H1 (cell line): ENCODE results near the gene IER5. TPM values are rescaled to one million over a fixed set of nuclear protein-coding genes. Genes with fewer than 3 reads are reported as not detected.

Experiments used
- CTCF ChIA-PET: fragments of 300-600 bp; sonication (Branson Sonifier 250); formaldehyde crosslinking; loops from one replicate; lab custom pipeline; 2021; ENCODE audit not compliant: partially characterized antibody; lab: Charles Lee
- POLR2A ChIA-PET: fragments of 300-600 bp; sonication (Branson Sonifier 250); formaldehyde crosslinking; loops from one replicate; lab custom pipeline; 2021; ENCODE audit warnings: inconsistent platforms; ENCODE audit not compliant: partially characterized antibody; lab: Charles Lee
- DNase-seq, 2 experiments: peaks; one replicate each; pipeline versions ENCODE4 v3.0.0 to v3.0.0-alpha.2; 2010 to 2022; ENCODE audit warnings: low spot score in 2 of 2, low read depth in 1 of 2, mixed read lengths in 1 of 2
- FAIRE-seq: peaks from 2 replicates; lab custom pipeline; 2011; peaks lifted over from hg19 to GRCh38; lab: Jason Lieb, UNC
- H2AFZ ChIP-seq: 2 replicates; pipeline ENCODE4 v1.8.1; 2012; ENCODE audit warnings: low read length, inconsistent platforms
- H2AK5ac ChIP-seq: 2 replicates; pipeline ENCODE4 v1.6.1; 2013; ENCODE audit warnings: low read depth, low read length
- H2BK120ac ChIP-seq: replicated peaks from 2 replicates; pipeline ENCODE3; 2013; ENCODE audit warnings: low read depth, low read length, inconsistent platforms
- H2BK12ac ChIP-seq: 2 replicates; pipeline ENCODE4 v1.6.1; 2013; ENCODE audit warnings: low read depth, low read length
- H2BK15ac ChIP-seq: 2 replicates; pipeline ENCODE4 v1.6.1; 2013; ENCODE audit warnings: low read length
- H2BK20ac ChIP-seq: 2 replicates; pipeline ENCODE4 v1.6.1; 2013; ENCODE audit warnings: low read length
- H2BK5ac ChIP-seq: 2 replicates; pipeline ENCODE4 v1.6.1; 2013; ENCODE audit warnings: low read depth, low read length
- H3K14ac ChIP-seq: 2 replicates; pipeline ENCODE4 v1.6.1; 2013; ENCODE audit warnings: inconsistent platforms; ENCODE audit not compliant: insufficient read length
- H3K18ac ChIP-seq: 2 replicates; pipeline ENCODE4 v1.6.1; 2013; ENCODE audit warnings: low read length; ENCODE audit errors: extremely low read depth
- H3K23ac ChIP-seq: 2 replicates; pipeline ENCODE4 v1.6.1; 2013; ENCODE audit warnings: inconsistent platforms; ENCODE audit not compliant: insufficient read length
- H3K23me2 ChIP-seq: 2 replicates; pipeline ENCODE4 v1.6.1; 2013; ENCODE audit warnings: low read depth, low read length
- H3K27ac ChIP-seq: 2 replicates; pipeline ENCODE4 v1.6.1; 2011; ENCODE audit warnings: low read depth, low read length, inconsistent platforms
- H3K27me3 ChIP-seq, 4 experiments: replicated peaks in 1 of 4; 1 replicate in 1 of 4; 2 replicates in 3 of 4; pipeline versions ENCODE4 v1.6.1 to v1.8.1; 2011 to 2013; ENCODE audit warnings: low read length in 3 of 4, mild to moderate bottlenecking in 3 of 4, inconsistent platforms in 2 of 4, mixed read lengths in 2 of 4, moderate library complexity in 1 of 4; ENCODE audit not compliant: control insufficient read depth in 3 of 4, insufficient read depth in 3 of 4; ENCODE audit errors: extremely low read depth in 1 of 4
- H3K36me3 ChIP-seq, 4 experiments: 2 replicates each; pipeline versions ENCODE4 v1.6.1 to v1.8.1; 2011 to 2013; ENCODE audit warnings: mild to moderate bottlenecking in 4 of 4, low read length in 3 of 4, moderate library complexity in 2 of 4, control low read depth in 1 of 4, inconsistent platforms in 1 of 4; ENCODE audit not compliant: insufficient read depth in 4 of 4, control insufficient read depth in 2 of 4
- H3K4ac ChIP-seq: replicated peaks from 2 replicates; pipeline ENCODE3; 2013; ENCODE audit warnings: low read length, low read depth, mixed read lengths, inconsistent platforms; ENCODE audit not compliant: insufficient read length
- H3K4me1 ChIP-seq, 4 experiments: replicated peaks in 1 of 4; 1 replicate in 1 of 4; 2 replicates in 3 of 4; pipeline versions ENCODE4 v1.6.1 to v1.8.1; 2011 to 2013; ENCODE audit warnings: low read length in 3 of 4, inconsistent platforms in 2 of 4, mixed read lengths in 1 of 4; ENCODE audit not compliant: insufficient read depth in 4 of 4, control insufficient read depth in 3 of 4
- H3K4me2 ChIP-seq, 2 experiments: 2 replicates each; pipeline versions ENCODE4 v1.6.1 to v1.8.1; 2011 to 2013; ENCODE audit warnings: low read depth in 2 of 2, low read length in 2 of 2, control low read depth in 1 of 2, inconsistent platforms in 1 of 2, mild to moderate bottlenecking in 1 of 2; ENCODE audit not compliant: insufficient read depth in 1 of 2
- H3K4me3 ChIP-seq, 4 experiments: fragments of 200-600, 300-600 bp in 1 of 4; sonication (generic), shearing (Covaris generic), sonication (Bioruptor Twin) in 1 of 4; 2 replicates each; pipeline versions ENCODE4 v1.5.1 to v1.8.1; 2011 to 2016; ENCODE audit warnings: low read length in 4 of 4, low read depth in 3 of 4, control low read depth in 2 of 4, inconsistent platforms in 2 of 4, mild to moderate bottlenecking in 2 of 4, mixed read lengths in 1 of 4, moderate library complexity in 1 of 4; ENCODE audit not compliant: insufficient read depth in 2 of 4; ENCODE audit errors: extremely low read depth in 1 of 4
- H3K56ac ChIP-seq: replicated peaks from 2 replicates; pipeline ENCODE3; 2013; ENCODE audit warnings: low read depth, mild to moderate bottlenecking, mixed read lengths, low read length, inconsistent platforms; ENCODE audit not compliant: insufficient read length
- H3K79me1 ChIP-seq: 2 replicates; pipeline ENCODE4 v1.6.1; 2013; ENCODE audit warnings: low read depth, low read length, control low read depth
- H3K79me2 ChIP-seq, 2 experiments: 2 replicates each; pipeline versions ENCODE4 v1.6.1 to v1.8.1; 2012 to 2013; ENCODE audit warnings: low read length in 2 of 2, mild to moderate bottlenecking in 2 of 2, inconsistent platforms in 1 of 2; ENCODE audit not compliant: insufficient read depth in 2 of 2, control insufficient read depth in 1 of 2
- H3K9ac ChIP-seq, 4 experiments: replicated peaks in 1 of 4; 1 replicate in 1 of 4; 2 replicates in 3 of 4; pipeline versions ENCODE4 v1.6.1 to v1.8.1; 2011 to 2013; ENCODE audit warnings: low read depth in 3 of 4, low read length in 3 of 4, control low read depth in 2 of 4, mild to moderate bottlenecking in 2 of 4, moderate library complexity in 2 of 4, inconsistent platforms in 1 of 4; ENCODE audit errors: extremely low read depth in 1 of 4
- H3K9me3 ChIP-seq, 2 experiments: 2 replicates each; pipeline versions ENCODE4 v1.6.1 to v1.8.1; 2012 to 2013; ENCODE audit warnings: mild to moderate bottlenecking in 2 of 2, moderate library complexity in 2 of 2, control low read depth in 1 of 2, inconsistent platforms in 1 of 2, low read depth in 1 of 2, low read length in 1 of 2, mixed read lengths in 1 of 2; ENCODE audit not compliant: insufficient read depth in 2 of 2
- H4K20me1 ChIP-seq, 2 experiments: replicated peaks in 1 of 2; 2 replicates each; pipeline versions ENCODE3 to v1.8.1; 2011 to 2013; ENCODE audit warnings: inconsistent platforms in 2 of 2, low read length in 2 of 2, mild to moderate bottlenecking in 1 of 2; ENCODE audit not compliant: insufficient read depth in 2 of 2, control insufficient read depth in 1 of 2
- H4K5ac ChIP-seq: 2 replicates; pipeline ENCODE4 v1.6.1; 2013; ENCODE audit warnings: low read length, low read depth, mixed read lengths, inconsistent platforms; ENCODE audit not compliant: insufficient read length
- H4K8ac ChIP-seq: 2 replicates; pipeline ENCODE4 v1.8.0; 2013; ENCODE audit warnings: mild to moderate bottlenecking, moderate library complexity, low read length, inconsistent platforms; ENCODE audit not compliant: insufficient read depth; ENCODE audit errors: extremely low read depth
- H4K91ac ChIP-seq: replicated peaks from 2 replicates; pipeline ENCODE3; 2013; ENCODE audit warnings: low read length, mixed read lengths, inconsistent platforms; ENCODE audit not compliant: insufficient read length
- BACH1 ChIP-seq: IDR thresholded peaks from 2 replicates; pipeline ENCODE4 v1.6.1; 2012; ENCODE audit warnings: low read length, improper control_type of control experiment
- BCL11A ChIP-seq, 2 experiments: IDR thresholded peaks; one replicate each; pipeline ENCODE4 v1.6.1; 2011; ENCODE audit warnings: low read depth in 2 of 2, low read length in 2 of 2, mild to moderate bottlenecking in 2 of 2
- BRCA1 ChIP-seq: IDR thresholded peaks from 2 replicates; pipeline ENCODE4 v1.6.1; 2012; ENCODE audit warnings: low read depth, low read length, improper control_type of control experiment
- CBX5 ChIP-seq: fragments of 300-800, 300-1000 bp; sonication (generic); IDR thresholded peaks from 2 replicates; pipeline ENCODE4 v1.7.1; 2016; ENCODE audit warnings: antibody characterized with exemption, low read length, low read depth
- CEBPB ChIP-seq: IDR thresholded peaks from 2 replicates; pipeline ENCODE4 v1.6.1; 2012; ENCODE audit warnings: low read depth, low read length
- EGR1 ChIP-seq: IDR thresholded peaks from 2 replicates; pipeline ENCODE4 v1.6.1; 2011; ENCODE audit warnings: low read depth, low read length, borderline replicate concordance
- EZH2 ChIP-seq: fragments of 200-600 bp; sonication (generic); IDR thresholded peaks from 2 replicates; pipeline ENCODE4 v1.7.1; 2012; ENCODE audit warnings: low read depth, mild to moderate bottlenecking, moderate library complexity, low read length, inconsistent platforms; ENCODE audit not compliant: severe bottlenecking
- GABPA ChIP-seq: IDR thresholded peaks from 2 replicates; pipeline ENCODE4 v1.6.1; 2011; ENCODE audit warnings: mild to moderate bottlenecking, low read length, moderate library complexity, borderline replicate concordance; ENCODE audit not compliant: insufficient read depth
- HDAC6 ChIP-seq: IDR thresholded peaks from one replicate; pipeline ENCODE4 v1.7.1; 2012; ENCODE audit warnings: low read depth, mild to moderate bottlenecking, inconsistent platforms, low read length, moderate library complexity
- JUND ChIP-seq: IDR thresholded peaks from 2 replicates; pipeline ENCODE4 v1.6.1; 2011; ENCODE audit warnings: mild to moderate bottlenecking, improper control_type of control experiment, low read length
- POLR2A ChIP-seq, 2 experiments: IDR thresholded peaks; 1 replicate in 1 of 2; 2 replicates in 1 of 2; pipeline ENCODE4 v1.6.1; 2011; ENCODE audit warnings: low read depth in 2 of 2, low read length in 2 of 2, mild to moderate bottlenecking in 2 of 2; ENCODE audit errors: control extremely low read depth in 1 of 2
- RXRA ChIP-seq: IDR thresholded peaks from 2 replicates; pipeline ENCODE4 v1.6.1; 2011; ENCODE audit warnings: low read depth, mild to moderate bottlenecking, low read length, moderate library complexity; ENCODE audit not compliant: insufficient read depth
- SIN3A ChIP-seq, 2 experiments: IDR thresholded peaks in 1 of 2; conservative IDR thresholded peaks in 1 of 2; 2 replicates each; pipeline ENCODE4 v1.6.1; 2011 to 2012; ENCODE audit warnings: low read length in 2 of 2, improper control_type of control experiment in 1 of 2, low read depth in 1 of 2, mild to moderate bottlenecking in 1 of 2
- SP4 ChIP-seq: IDR thresholded peaks from 2 replicates; pipeline ENCODE4 v1.6.1; 2012; ENCODE audit warnings: low read length, inconsistent platforms
- SRF ChIP-seq: IDR thresholded peaks from 2 replicates; pipeline ENCODE4 v1.6.1; 2011; ENCODE audit warnings: mild to moderate bottlenecking, low read depth, low read length, moderate library complexity
- TAF1 ChIP-seq: IDR thresholded peaks from 2 replicates; pipeline ENCODE4 v1.6.1; 2011; ENCODE audit warnings: mild to moderate bottlenecking, low read depth, low read length
- WGBS, 2 experiments: shearing (Covaris generic) in 1 of 2; methylation state at CpG; one replicate each; pipeline versions ENCODE4 v1.1.6 to v1.1.7; 2013 to 2015; ENCODE audit warnings: low lambda C conversion rate in 2 of 2, mixed read lengths in 2 of 2, inconsistent platforms in 1 of 2, low coverage in 1 of 2, missing lambda C conversion rate in 1 of 2; ENCODE audit not compliant: insufficient replicate concordance in 2 of 2, insufficient coverage in 1 of 2, insufficient read length in 1 of 2; ENCODE audit errors: extremely low coverage in 1 of 2, missing lambda C conversion rate in 1 of 2; 5-methylcytosine and 5-hydroxymethylcytosine counted together
- polyA plus RNA-seq, 7 experiments: library from polyadenylated mRNA; depleted of rRNA in 3 of 7; stranded (reverse) in 5 of 7; unstranded in 2 of 7; fragments of >200 nt in 5 of 7; fragments of 200-250 nt in 2 of 7; gene quantifications; 1 replicate in 5 of 7; 2 replicates in 1 of 7; 4 replicates in 1 of 7; pipeline versions ENCODE4 v1.2.1 to v1.2.3, GENCODE V29; 2011 to 2013; ENCODE audit warnings: missing spikeins in 2 of 7, mixed read lengths in 2 of 7
- total RNA-seq: library from RNA; stranded (reverse); fragmentation: NEBNext Ultra II Directional; extraction: Animal tissue kit (Norgen Biotek cat#: 25700); gene quantifications from 2 replicates; pipeline ENCODE4 v1.2.1, GENCODE V29; 2021

Gene IER5
- total and polyA plus RNA-seq, 2 of the 8 experiments (the other 6 are each of a cell fraction or from before 2014, with no cell fraction given) = 3.5 to 7.7 TPM

- no peak overlapping the region for H3K9ac ChIP-seq
- H3K27me3 ChIP-seq = peaks cover 0 to 28% (median 17%) of the 10 kb centered on the region in 4 experiments; a peak in 6 of 7 replicates
- no peak overlapping the region for H3K23ac ChIP-seq
- no peaks in the 10 kb centered on the region for H3K36me3 ChIP-seq
- H3K4me1 ChIP-seq = peaks cover 8 to 18% (median 12%) of the 10 kb centered on the region in 4 experiments
- no peaks in the 10 kb centered on the region for H3K9me3 ChIP-seq
- H3K79me1 ChIP-seq = no peaks in the 10 kb centered on the region
- ChIA-PET POLR2A (interaction anchor here (7.2 to 9.4 kb wide), 2 partner anchors 9 to 50 kb away, joined by 71 to 253 read pairs; no protein-coding TSS in a partner anchor), CTCF (interaction anchor here (0.6 to 12.3 kb wide), 7 partner anchors 12 to 188 kb away, joined by 3 to 115 read pairs (median 3); no protein-coding TSS in a partner anchor)
- WGBS, 2 experiments = 87 to 100% methylated on average over 2 of the region's 2 CpGs
- H3K79me2 ChIP-seq = peaks cover 0 to 32% of the 10 kb centered on the region in 2 experiments; a peak in 2 of 4 replicates
- H2BK5ac ChIP-seq = no peak overlapping the region
- H3K4ac ChIP-seq = no peak overlapping the region
- no peak overlapping the region for H4K91ac ChIP-seq
- H2BK15ac ChIP-seq = no peak overlapping the region
- no peak overlapping the region for H3K27ac ChIP-seq
- no peak overlapping the region for H4K8ac ChIP-seq
- H3K14ac ChIP-seq = no peak overlapping the region
- H3K23me2 ChIP-seq = peaks cover 19% of the 10 kb centered on the region
- H3K56ac ChIP-seq = no peak overlapping the region
- H3K18ac ChIP-seq = no peak overlapping the region
- H2BK20ac ChIP-seq = no peak overlapping the region
- H2AK5ac ChIP-seq = no peak overlapping the region
- peak overlapping the region in 1 of 4 experiments; percentile 68; a peak in 1 of 8 replicates for H3K4me3 ChIP-seq
- no peak for FAIRE-seq
- TF ChIP-seq EZH2 (no peak), CBX5 (no peak), BRCA1 (no peak), SP4 (no peak), EGR1 (no peak), SRF (no peak), BCL11A (IDR thresholded peaks at IDR 0.05; ENCODE audit: low read depth in 2 of 2, low read length in 2 of 2) (no peak), BACH1 (no peak), JUND (no peak), SIN3A (conservative IDR thresholded peaks at IDR 0.05 in 1 of 2, IDR thresholded peaks at IDR 0.05 in 1 of 2; ENCODE audit: low read depth in 1 of 2, low read length in 2 of 2) (no peak), POLR2A (IDR thresholded peaks at IDR 0.05; ENCODE audit: control extremely low read depth in 1 of 2, low read depth in 2 of 2, low read length in 2 of 2) (no peak), CEBPB (no peak), RXRA (no peak), TAF1 (no peak), HDAC6 (no peak), GABPA (no peak)
- TF ChIP-seq, all 59 proteins: peak for 0
- H2BK120ac ChIP-seq = no peak overlapping the region
- H2AFZ ChIP-seq = no peak overlapping the region
- no peak for DNase-seq
- H2BK12ac ChIP-seq = no peak overlapping the region
- peaks cover 18 to 23% of the 10 kb centered on the region in 2 experiments for H4K20me1 ChIP-seq
- no peak overlapping the region for H3K4me2 ChIP-seq
- H4K5ac ChIP-seq = no peak overlapping the region
Observed at GRCh38 chr1:181092056-181092455, 3.6 kb downstream of the IER5 start.
